Left ventricle myocardium superior (tissue), 1 donor: ENCODE results near the gene RBFOX1. TPM values are rescaled to one million over a fixed set of nuclear protein-coding genes. Genes with fewer than 3 reads are reported as not detected.
A peak's percentile ranks its signal among the peaks of the same experiment; 100 is the strongest.

Source experiments
- ATAC-seq: fragments of 200-7000 bp; cut with Tn5 transposase; one replicate; pipeline ENCODE4 v1.9.1; 2020; ENCODE audit warnings: mild to moderate bottlenecking, moderate library complexity
- DNase-seq: peaks from one replicate; pipeline ENCODE4 v3.0.0-alpha.2; 2020
- intact Hi-C: fragments of 100-400 bp; cut with micrococcal nuclease; formaldehyde crosslinking; loops from one replicate; pipeline ENCODE4 v1.11.0; 2022
- total RNA-seq: library from RNA; stranded (reverse); fragmentation: NEBNext Ultra II Directional; extraction: Animal tissue kit (Norgen Biotek cat#: 25700); gene quantifications from one replicate; pipeline ENCODE4 v1.2.1, GENCODE V29; 2021
- donor health status: DM: no; HTN: yes; CAD: no; lungs with severe emphysema.

The RBFOX1 gene
- total RNA-seq, 1 donor from 2014 or later, result 79.4 TPM

DNA sequence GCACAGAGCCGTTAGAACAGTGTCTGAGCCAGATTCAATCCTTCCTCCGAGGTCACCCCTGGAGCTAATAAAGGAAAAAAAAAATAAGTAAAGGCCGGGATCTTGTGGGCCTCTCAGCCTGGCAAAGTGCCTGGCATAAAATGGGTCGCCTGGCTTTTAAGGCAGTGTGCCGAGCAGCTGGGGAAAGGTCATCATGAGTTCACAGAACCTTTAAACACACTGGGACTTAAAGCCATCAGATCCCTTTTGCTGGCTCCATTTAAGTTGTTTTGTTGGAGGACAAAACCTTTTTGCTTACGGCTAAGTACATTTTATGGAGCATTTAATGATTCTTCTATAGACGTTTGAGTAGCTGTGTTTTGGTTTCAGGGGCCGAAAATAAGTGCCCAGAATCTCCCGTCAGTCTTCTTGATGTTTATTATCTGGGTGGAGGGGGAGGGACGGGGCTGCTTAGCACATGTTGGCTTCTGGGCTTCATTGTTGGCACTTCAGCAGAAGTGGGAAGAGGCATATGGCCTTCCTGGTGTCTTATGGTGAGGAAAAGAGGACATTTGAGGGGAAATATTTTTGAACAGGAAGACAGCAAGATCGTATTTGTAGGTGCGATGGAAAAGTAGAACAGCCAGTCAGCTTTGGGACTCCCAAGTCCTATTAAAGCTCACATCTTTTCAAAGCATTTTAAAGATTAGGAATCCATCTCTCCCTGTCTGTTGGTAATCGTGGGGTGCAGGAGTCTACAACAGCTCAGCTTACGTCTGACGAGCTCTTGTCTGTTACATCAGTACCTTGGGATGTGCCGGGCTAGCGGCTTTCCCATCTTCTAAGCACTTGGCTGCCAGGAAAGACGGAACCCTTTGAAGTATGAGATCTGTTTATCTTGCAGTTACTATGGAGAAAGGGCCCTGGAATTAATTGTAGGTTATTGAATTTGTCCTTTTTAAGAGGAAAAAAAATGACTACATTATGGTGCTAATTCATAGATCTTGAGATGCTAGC is 31.1 kb downstream of the RBFOX1 start:
- ATAC-seq (peak; percentile 66), DNase-seq (peak; percentile 71)

DNA sequence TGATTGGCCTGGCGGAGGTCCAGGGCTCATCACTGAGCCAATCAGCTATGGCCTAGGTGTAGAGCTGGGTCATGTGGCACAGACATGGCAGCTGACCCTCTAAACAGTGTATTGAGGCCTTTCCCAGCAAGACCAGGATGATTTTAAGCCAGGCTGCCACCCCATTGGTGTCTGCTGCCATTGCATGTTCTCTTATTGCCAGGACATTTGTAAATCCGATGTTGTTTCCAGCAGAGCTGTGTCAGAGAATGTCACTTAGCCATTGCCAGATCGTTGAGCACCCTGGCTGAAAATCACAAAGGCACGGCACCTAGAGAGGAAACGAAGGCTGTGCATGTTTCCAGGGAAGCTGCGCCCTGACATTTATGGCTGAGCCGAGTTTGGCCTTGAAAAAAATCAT is 33.4 kb downstream of the RBFOX1 start:
- intact Hi-C loops, result no loop called here
- ATAC-seq (peak; percentile 76), DNase-seq (peak; percentile 35)

More for the DNA sequence above, 31.1 kb downstream of the RBFOX1 start:
- intact Hi-C loops, result no loop called here

DNA sequence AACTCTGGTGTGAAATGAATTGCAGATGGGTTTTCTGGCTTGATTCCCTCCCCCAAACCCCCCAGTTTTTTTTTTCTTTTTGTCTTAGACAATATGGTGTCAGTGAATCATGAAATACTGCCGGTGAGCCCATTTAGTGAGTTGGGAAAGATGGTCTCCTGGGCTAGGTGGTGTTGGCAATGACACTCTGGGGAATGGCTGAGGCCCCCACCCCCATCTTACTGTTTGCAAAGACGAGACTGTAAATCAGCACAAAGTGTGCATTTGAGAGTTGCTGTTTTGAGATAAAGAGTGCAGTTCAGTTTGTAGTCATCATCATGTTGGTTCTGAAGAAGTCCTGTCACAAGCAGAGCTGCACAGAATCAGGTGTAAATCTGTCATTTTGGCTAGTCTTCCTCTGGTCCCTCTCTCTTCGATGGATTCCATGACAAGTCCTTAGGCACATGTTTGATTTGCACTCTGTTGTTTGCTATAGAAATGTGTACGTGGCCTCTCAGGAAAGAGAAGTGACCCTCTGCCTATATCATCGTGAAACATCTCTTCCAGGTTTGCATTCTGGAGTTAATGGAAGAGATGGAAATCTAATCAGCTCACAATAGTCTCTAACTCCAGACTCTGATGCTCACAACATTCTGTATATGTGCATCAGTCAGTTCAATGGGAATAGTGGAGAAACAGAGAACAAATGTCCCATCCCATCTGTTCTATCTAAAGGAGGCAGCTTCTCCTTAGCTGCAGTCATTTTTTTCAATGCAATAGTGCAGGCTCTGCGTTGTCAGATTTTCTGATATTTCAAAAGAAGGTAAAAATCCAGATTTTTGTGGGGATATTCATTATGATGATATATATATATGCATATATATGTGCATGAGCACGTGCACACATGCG is 34.6 kb downstream of the RBFOX1 start:
- DNase-seq (no peak), ATAC-seq (no peak)
- intact Hi-C loops, result no loop called here

DNA sequence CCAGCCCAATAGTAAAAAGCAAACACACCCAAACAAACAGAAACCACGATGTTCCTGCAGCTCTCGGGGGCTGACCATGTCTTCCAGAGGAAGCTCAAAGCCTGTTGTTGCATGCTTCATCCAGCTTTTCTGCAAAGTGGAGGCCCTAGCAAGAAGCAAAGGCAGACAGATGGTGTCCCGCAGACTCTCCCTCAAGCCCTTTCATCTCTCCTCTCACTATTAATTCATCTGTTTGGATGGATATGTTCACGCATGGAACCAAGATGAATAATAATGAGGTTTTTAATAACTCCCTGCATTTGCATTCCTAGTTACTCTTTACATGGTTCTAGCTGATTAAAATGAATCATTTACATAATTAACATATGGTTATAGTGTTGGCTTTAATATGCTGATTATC is 36.6 kb downstream of the RBFOX1 start:
- DNase-seq, result no peak
- intact Hi-C loops, result no loop called here
- no peak for ATAC-seq

DNA sequence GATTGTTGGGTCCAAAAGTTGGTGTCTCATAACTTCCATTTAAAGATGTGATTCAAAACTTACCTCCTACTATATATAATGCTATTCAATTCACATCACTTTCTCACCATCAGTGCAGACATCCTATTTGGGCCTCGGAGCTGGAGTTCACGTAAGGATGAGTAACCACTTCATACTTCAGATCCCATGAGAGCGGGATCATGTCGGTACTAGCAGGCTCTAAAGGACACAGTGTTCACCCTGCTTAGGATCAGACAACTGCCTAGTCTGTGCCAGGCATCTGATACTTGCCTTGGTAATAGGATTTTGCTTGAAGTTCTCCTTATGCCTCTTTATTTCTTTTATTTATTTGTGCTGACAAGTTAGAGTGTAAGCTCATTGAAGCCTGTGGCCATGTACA is 39.5 kb downstream of the RBFOX1 start:
- DNase-seq (no peak), ATAC-seq (peak; percentile 88)
- intact Hi-C loops, result no loop called here

DNA sequence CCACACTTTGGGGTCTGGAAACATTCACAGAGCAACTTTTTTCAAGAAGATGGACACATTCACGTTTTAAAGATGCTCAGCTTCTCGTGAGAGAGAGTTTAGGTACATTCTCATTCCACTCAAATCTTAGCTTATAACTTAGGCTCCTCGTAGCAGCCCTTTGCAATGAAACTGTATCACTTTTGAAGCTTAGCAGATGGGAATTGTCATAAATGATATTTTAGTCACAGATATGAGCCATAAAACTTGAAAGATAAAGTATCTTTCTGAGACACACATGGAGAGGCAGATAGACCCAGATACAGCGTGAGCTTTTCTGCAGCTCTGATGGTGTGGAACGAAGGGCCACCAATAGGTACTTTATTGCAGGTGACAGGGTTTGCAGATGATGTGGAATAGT is 41.1 kb downstream of the RBFOX1 start:
- ATAC-seq, result no peak
- DNase-seq, result no peak
- intact Hi-C loops, result no loop called here

DNA sequence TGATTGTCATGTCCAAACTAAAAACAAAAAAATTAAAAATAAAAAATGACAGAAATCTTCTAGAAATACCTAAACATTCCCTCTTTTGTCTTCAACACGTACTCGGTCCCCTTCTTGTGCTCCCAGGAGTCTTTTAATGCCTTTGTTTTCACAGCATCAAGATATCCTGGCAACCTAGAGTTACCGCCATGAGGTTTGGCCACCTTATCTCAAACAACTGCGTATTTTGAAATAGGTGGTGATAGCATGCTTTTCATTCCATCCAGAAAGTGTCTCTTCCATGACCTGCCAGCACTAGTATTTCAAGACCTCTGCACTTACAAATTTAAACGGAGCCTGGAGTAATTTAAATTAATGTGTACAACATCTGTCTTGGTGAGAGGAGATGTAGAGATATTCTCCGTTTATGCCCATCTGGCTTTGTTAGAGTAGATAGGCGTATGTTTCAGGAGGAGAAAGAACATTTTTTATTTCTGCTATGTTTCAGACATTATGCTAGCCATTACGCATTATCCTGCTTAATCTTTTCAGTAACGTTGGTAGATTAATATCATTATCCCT is 42.0 kb downstream of the RBFOX1 start:
- DNase-seq (no peak), ATAC-seq (peak; percentile 56)
- intact Hi-C loops, result no loop called here

DNA sequence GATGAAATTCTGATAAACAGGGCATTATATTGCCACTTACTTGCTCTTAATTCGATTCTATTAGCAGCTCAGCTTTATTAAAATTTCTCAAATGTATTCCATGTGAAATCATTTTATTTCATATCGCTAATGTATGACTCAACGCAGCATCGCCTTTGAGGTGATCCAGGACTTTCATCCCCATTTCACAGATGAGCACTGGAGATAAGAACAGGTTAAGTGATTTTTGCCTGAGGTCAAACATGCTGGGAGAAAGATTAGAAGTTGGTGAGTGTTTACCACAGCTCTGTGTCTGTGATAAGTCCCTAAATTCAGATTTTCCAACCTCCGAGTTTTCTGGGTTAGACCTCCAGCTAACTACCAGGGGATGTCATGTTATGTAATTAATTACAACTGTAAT is 43.6 kb downstream of the RBFOX1 start:
- ATAC-seq (no peak), DNase-seq (no peak)
- intact Hi-C loops, result no loop called here

DNA sequence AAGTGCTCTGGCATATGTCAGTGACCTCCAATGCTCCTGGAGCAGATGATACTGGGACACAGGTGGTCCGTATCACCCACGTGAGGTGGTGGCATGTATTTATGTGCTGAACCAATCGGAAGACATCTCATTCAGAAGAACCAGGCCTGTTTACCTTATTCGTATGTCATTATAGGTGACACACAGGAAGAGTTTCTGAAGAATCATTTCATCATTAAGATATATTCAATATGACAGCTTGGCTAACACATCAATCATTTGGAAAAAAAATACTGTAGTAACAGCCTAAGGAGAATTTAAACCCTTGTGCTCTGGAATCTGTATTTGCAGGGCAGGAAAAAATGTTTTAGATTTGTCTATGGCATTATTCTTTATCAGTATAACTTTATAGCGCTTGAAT is 44.6 kb downstream of the RBFOX1 start:
- no peak for DNase-seq
- intact Hi-C loops, result no loop called here
- no peak for ATAC-seq

DNA sequence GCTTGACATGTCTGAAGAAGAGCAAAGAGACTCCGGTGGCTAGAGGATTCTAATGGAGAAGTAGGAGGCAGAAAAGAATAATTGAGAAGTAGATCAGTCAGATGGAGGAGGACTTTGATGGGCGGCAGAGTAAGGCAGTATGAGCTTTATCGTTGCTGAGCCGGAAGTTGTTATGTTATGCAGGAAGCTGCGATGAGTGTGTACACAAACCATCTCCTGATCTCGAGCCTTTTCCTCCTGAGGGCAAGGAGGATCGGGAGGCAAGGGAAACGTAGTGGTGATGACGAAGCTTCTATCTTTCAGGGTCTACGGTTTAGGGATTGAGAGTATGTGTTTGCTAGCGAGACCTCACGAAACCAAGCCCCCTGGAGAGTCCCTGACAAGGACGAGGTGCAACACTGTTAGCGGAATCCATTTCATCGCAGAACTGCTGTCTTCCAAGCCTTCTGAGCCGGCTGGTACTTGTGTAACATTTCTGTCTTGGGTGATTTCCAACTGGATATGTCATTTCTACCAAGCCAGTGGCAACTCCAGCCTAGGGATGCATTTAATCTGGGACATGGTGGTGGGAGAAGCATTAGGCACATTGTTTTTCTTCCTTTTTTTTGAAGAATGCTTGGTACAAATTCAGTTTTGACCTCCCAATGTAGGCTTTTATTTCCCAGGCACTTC is 45.5 kb downstream of the RBFOX1 start:
- ATAC-seq (peak; percentile 20), DNase-seq (no peak)
- intact Hi-C loops, result no loop called here

DNA sequence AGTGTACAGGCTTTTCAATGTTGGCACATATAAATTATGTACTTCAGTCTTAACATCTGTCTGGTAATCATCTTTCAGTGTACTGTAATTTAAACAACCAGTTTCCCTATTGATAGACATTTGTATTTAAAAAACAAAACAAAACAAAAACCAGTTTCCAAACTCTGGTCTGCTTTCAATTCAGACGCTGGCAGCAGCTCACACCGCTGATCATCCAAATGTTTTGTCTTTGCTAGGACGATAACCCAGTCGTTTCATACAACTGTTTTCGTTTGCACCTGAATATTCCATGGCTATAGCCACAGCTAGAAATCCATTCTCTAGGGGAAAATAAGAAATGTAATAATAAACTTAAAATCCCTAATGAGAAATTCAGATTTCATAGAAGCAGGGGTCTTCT is 47.8 kb downstream of the RBFOX1 start:
- intact Hi-C loops, result no loop called here
- ATAC-seq, result no peak
- DNase-seq, result no peak

DNA sequence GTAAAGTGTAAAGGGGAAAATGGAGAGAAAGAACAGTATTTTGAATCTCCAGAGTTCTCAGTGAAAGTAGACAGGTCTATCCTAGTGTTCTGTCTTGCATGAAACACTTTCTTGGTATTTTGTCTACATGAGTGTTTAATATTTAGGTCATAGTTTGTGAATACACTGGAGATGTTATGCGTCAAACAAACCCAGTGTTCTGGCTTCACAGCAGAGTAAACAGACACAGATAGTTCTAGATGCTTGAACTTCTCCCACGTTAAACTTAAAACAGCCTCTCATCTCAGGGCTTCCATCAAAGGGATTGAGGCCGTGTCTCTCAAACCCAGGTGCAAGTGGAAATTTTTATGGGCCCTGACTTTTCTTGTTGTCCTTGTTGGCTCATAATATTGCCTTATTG is 48.3 kb downstream of the RBFOX1 start:
- DNase-seq (no peak), ATAC-seq (no peak)
- intact Hi-C loops, result no loop called here

DNA sequence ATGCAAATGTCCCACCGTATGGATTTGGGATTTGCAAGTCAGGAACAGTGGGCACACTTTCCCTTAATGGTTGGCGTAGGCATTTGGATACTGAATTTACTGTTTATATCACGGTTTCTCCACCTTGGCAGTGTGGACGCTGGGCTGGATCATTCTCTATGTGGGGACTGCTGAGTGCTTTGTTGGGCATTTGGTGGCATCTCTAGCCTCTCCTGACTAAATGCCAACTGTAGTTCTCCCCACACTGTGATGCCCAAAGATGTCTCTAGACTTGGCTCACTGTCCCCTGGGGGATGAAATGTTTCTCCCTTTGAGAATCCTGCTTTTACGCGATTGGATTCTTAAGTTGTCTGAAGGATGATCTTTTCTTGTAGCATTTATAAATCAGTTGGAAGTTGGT is 49.0 kb downstream of the RBFOX1 start:
- intact Hi-C loops, result no loop called here
- DNase-seq (no peak), ATAC-seq (peak; percentile 35)

DNA sequence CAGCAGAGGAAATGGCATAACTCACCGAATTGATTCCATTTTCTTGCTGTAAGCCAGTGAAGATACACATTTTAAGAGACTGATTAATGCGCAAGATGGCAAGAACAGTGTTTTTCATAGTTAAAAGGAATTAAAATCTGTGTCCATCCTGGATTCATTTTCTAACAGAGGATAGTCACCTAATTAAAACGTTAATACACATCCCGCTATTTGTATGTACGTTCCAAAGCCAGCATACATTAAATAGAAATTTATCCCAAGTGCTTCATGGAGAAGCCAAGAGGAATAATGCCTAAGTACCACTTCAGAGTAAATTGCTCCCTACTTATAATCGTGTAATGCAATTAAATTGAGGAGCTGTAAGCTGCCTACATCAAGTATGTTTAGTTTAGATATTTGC is 49.9 kb downstream of the RBFOX1 start:
- ATAC-seq (no peak), DNase-seq (no peak)
- intact Hi-C loops, result no loop called here

DNA sequence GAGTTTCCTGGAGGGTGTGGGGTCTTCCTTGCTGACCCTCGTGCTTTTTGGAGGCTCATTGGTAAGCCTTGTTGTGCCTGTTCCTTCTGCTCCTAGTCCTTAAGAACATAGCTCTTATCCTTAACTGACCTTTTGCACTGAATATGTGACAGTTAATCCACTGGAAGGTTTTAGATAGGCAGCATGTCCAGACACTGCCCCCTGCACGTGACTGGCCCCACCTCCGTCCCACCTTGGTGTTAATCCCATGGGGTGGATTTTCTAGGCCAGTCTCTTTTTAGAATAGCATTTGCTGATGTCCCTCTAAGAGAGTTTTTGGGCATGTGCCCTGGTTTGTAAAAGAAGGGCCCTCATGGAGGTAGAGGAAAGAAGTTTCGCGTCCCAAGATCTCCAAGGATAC is 58.3 kb downstream of the RBFOX1 start:
- DNase-seq (no peak), ATAC-seq (peak; percentile 75)
- intact Hi-C loops, result no loop called here

DNA sequence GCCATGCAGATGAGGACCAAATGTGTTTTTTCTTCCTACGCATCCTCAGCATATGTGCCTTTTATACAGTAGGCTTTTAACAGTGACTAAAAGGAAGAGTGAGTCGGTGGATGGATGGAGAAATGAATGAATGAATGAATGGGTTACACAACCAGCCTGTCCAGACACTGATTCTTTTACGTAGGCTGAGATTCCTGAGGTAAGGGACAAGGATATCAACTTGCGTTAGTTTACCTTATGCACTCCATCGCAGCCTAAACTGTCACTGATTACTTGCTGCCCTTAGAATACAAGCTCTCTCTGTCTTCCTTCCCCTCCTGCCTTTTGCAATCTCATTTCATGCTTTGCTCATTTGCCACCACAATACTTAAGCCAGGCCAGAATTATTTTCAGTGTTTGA is 59.0 kb downstream of the RBFOX1 start:
- DNase-seq (no peak), ATAC-seq (no peak)
- intact Hi-C loops, result no loop called here

DNA sequence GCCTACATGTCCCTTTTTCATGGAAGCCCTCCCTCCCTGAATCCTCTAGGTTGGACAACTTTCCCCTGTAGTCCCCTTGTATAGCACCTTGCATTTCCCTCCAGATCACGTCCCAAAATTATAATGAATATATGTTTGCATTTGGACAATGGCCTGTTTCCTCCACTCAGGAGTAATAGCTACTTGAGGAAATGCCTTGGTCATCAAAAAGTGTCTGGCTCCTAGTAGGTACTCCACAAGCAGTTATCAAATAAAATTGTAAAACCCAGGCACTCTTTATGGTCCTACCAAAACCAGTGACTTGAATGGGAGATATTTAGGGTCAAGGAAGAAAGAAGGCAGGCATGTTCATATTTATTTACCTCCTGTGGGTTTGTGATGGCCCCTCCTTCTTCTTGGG is 59.6 kb downstream of the RBFOX1 start:
- ATAC-seq, result no peak
- intact Hi-C loops, result no loop called here

DNA sequence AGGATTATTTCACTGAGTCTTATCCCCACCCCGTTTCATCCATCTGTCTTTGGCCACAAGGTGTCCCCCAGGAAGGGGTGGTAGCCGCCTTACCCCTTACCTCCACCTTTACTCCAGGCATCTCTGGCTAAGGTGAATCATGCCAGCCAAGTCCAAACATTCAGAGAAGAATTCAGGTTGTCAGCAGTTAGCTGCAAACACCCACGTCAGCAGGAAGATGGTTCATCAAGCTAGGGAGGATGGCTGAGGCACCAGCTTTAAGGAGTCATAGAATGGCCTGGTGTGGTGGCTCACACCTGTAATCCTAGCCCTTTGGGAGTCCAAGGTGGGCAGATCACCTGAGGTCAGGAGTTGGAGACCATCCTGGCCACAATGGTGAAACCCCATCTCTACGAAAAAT is 61.0 kb downstream of the RBFOX1 start:
- DNase-seq (no peak), ATAC-seq (no peak)
- intact Hi-C loops, result no loop called here

More for the DNA sequence above, 59.6 kb downstream of the RBFOX1 start:
- DNase-seq, result no peak

DNA sequence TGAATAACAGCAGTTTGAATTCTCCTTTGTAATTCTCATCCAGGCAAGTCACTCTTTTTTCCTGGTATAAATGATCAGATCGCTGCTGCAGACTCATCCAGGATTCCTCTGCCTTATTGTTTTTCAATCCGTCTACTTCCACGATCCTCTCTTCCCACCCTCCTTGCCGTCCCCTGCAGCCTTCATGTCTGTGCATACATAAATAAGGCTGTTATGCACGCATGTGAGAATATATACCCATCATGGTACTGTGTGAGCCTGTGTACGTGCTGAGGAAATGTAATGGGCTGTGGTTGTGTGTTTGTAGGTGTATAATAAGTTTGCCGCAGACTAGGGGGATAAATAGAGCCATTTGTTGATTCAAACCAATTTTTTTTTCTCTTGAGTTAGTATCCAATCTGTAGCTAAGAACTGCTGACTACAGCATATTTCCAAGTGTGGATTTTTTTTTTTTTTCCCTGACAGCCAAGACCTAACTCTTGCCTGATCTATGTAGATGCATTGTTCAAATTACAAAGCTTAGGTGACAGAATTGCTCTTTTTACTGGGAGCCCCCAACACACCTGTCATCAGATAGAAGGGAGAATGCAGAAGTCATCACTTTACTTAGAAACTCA is 62.2 kb downstream of the RBFOX1 start:
- DNase-seq, result no peak
- intact Hi-C loops, result no loop called here
- no peak for ATAC-seq
